ENCODE data around the gene ROBO4.

Gene ROBO4

GRCh38 chr11:124869856-124870387, 27.7 kb downstream of the ROBO4 start:
- DNase-seq = no peak

GRCh38 chr11:124869331-124869730, 28.3 kb downstream of the ROBO4 start:
- DNase-seq = no peak

DNA sequence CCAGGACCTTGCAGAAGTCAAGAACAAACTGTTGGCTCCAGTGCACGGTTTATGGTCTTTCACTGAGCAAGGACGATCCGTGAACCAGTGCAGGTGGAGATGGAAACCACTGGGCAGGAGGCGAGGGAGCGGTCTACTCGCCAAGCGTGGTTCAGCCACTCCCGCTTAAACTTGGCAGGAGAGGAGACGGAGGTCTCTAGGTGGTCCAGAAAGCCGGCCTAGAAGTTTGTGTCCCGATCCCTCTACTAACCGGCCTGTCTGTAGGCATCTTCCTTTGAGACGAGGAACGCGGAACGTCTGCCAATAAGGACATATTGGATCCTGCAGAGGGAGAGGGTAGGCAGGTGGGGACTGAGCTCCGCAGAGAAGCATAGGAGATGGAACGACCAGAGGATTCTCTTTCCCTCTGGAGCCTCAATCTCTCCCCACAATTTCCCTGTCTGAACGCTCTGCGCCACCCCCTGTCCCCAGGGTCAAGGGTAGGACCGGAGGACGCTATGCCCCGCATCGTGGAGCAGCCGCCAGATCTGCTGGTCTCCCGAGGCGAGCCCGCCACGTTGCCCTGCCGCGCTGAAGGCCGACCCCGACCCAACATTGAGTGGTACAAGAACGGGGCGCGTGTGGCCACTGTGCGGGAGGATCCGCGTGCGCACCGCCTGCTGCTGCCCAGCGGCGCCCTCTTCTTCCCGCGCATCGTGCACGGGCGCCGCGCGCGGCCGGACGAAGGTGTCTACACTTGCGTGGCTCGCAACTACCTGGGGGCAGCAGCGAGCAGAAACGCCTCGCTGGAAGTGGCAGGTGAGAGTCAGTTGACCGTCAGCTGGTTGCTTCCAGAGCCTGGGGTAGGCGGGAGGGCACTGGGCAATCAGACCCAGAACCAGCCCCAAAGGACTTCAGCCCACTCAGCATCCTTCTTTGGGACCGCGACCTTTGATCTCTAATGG, 29.1 kb downstream of the ROBO4 start:
- DNase-seq = no peak

DNA sequence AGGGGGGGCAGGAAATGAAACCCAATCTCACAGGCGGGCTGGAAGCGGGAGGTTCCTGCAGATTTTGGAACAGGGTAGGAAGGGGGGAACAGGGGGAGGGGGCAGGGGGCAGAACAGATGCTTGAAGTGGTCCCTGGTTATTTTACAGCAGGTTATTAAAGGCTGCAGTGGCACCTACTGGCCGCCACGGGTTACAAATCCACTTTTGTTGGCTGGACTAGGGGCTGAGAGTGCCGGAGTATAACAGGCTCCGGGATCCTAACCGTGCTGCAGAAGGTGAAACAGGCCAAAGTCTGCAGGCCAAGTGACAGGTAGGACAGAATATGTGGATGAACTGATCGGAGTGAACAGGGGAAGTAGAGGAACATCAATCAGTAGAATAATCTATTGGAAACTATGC, 30.0 kb downstream of the ROBO4 start:
- DNase-seq = no peak

GRCh38 chr11:124865902-124866851, 31.5 kb downstream of the ROBO4 start:
- peak in 1 of 4 experiments; percentile 15 for DNase-seq

- no peak for DNase-seq
Observed at GRCh38 chr11:124865181-124865901, 32.3 kb downstream of the ROBO4 start, which contains the start of gene ROBO3. Gene ROBO3, plus strand, starts transcription at chr11:124865432. Its CDS starts 146 bp downstream, at chr11:124865578.

GRCh38 chr11:124864892-124865180, 32.8 kb downstream of the ROBO4 start:
- DNase-seq = no peak

DNA sequence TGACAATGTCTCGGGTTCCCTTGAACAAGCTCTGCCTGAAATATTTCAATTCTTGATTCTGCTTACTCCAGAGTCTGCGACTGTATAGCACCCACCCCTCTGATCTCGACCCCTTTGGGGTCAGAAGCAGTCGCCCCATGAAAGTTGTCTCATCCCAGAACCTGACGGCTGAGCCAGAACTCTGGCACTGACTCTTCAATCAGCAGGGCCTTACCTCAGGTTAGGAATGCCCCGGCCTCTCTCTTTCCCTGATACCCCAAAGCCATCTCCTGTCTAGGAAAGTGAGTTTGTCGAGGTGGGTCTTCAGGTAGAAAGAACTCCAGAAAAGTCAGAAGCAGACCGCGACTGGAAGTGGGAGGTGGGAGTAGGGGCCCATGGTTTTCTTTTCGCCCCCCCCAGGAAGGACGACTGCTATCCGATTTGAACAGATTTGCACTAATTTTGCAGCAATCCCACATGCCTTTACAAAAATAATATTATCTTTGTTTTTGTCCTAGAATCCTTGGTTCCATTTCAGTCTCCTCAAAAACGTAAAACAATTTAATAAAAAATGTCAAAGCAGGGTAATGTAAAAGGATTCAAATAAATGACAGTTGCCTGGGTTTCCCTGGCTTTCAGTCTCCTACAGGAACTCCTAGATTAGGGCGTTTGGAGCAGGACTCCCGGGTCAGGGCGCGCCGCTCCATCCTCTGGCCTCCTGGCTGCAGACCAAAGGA, 33.3 kb downstream of the ROBO4 start:
- DNase-seq = no peak

DNA sequence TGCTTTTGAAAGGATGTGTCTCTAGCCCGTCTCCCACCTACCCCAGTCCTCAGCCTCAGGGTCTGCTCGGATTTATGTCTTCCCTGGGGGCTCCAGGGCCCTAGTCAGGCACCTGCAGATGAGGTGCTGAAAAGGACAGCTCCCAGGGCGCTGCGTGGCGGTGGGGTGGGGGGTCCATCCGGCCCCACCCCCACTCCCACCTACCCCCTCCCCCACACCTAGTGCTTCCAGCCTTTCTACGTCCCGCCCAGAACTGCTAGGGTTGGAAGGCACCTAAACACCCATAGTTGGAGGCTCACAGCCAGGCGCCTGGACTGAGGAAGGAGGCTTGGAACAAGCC, 33.9 kb downstream of the ROBO4 start:
- no peak for DNase-seq

- no peak for DNase-seq
Observed at GRCh38 chr11:124863137-124863825, 34.4 kb downstream of the ROBO4 start.

GRCh38 chr11:124861670-124862069, 36.0 kb downstream of the ROBO4 start:
- DNase-seq = no peak

DNA sequence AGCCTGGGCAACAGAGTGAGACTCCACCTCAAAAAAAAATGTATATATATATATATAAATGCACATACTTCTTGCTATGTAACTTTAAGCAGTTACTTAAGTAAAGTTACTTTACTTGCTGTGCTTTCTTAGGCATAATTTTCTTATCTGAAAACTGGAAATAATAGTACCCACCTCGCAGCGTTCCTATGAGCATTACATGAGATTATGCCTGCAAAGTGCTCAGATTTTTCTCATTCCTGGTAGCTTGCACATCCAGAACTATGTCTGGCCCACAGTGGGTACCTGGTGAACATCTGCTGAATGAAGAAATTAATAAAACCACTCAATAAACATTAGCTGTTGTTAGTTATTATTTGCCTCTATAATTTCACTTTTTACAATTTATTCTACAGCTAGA, 38.5 kb downstream of the ROBO4 start:
- DNase-seq = no peak

- no peak for DNase-seq
Observed at GRCh38 chr11:124846070-124846673, 51.5 kb downstream of the ROBO4 start.

GRCh38 chr11:124844664-124845079, 53.0 kb downstream of the ROBO4 start:
- DNase-seq = no peak

DNA sequence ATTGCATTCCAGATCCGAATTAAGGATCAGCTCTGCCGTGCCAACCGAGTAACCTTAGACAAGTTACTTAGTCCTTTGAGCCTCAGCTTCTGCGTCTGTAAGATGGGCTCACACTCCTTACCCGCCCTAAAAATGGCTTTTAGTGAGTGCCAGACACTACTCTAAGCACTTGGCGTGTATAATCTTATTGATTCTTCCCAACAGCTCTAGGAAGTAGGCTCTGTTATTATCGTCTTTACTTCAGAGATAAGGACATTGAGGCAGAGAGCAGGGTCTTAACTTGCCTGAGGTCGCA, 54.1 kb downstream of the ROBO4 start:
- DNase-seq = no peak

DNA sequence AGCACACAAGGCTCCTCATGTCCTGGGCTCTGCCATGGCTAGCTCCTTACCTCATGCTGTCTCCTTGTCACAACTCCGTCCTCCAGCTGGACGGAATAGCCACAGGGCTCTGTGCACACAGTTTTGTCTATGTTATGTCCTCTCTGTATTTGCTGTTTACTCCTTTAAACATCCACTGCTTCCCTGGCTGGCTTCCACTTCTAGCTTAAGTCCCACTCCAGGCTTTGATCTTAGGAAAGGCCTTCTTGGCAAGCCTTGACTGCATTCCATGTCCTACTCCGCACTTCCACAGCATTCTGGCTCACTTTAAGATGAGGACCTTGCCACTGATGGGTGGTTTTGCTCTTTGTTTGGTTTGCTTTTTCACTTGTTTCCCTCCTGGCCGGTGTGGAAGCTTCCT, 55.4 kb downstream of the ROBO4 start:
- DNase-seq = no peak

DNA sequence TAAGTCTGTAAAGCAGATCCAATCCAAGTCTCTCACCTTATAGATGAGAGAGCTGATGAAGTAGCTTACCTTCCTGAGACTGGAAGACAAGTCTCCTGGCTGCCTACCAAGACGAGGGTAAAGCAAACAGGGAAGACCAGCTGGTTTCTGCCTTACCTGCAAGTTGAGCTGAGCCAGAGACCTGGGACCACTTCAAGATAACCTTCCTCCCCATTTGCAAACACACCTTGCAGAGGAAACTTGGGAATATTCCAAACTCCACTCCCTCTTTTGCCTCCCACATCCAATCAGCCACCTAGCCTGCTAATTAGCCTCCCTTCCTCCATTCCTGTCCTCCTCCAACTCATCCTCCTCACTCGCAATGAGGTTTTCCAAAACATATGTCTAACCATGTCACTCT, 55.8 kb downstream of the ROBO4 start:
- no peak for DNase-seq

- DNase-seq = no peak
Observed at GRCh38 chr11:124841201-124841600, 56.5 kb downstream of the ROBO4 start.

DNA sequence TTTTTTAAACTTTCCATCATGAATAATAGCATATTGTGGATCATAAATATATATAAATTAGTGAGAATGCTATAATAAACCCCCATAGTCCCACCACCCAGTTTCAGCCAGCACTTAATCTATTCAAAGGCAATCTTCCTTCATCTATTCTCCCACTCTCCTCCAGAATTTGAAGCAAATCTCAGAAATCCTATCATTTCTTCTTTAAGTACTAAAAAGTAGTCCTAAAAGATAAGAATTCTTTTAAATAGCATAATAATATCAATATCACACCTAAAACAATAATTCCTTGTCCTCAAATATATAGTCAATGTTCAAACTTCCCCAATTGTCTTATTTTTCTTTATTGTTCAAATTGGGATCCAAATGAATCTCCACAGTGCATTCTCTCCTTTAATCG, 57.0 kb downstream of the ROBO4 start:
- no peak for DNase-seq

DNA sequence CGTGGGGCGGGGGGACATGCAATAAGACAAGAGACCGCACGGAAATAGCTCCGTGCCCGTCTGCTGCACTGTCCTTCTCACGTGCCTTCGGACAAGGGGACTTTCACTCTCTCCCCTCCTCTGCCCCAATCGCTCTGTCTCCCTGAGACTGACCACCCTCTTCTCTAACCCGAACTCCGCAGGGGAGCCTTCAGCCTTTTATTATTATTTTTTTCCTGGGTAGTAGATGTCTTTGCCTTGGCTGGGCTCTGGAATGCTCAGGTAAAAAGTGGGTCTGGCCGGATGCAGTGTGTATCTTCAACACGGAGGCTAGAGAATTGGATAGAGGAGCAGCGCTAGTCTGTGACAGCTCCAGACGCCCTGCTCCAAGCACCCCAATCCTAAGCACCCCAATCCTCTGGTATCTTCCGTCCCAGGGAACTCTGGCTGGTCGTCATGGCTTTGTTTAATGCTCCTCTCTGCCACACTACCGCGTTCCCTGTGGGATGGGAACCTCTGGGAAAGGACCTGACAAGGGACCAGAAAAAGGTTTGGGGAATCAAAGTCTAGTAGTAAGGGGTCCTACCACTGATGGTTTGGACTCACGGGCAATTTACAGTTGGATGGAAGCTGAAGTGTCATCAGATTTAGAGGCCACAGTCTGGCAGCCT, 57.6 kb downstream of the ROBO4 start:
- no peak for DNase-seq

Measured in activated CD4-positive, CD25-positive, alpha-beta regulatory T cell (primary cell).